HCT116 (cell line): ENCODE measurements around the gene LRIG1. TPM values are rescaled to one million over a fixed set of nuclear protein-coding genes. Genes with fewer than 3 reads are reported as not detected.

Experiments
- ATAC-seq: fragments of 200-7000 bp; cut with Tn5 transposase; 2 replicates; pipeline ENCODE4 v1.9.1; 2020; ENCODE audit warnings: mild to moderate bottlenecking, moderate library complexity
- BruUV-seq: library from RNA; stranded (reverse); fragments of 400-500 nt; replicated peaks from 2 replicates; lab custom pipeline; 2021; lab: Mats Ljungman, UMichigan
- CTCF ChIA-PET: fragments of 300-600 bp; sonication (Branson Sonifier 250); formaldehyde crosslinking; loops from one replicate; lab custom pipeline; 2021; ENCODE audit warnings: antibody characterized with exemption; lab: Charles Lee
- POLR2A ChIA-PET: fragments of 300-600, 350-600 bp; sonication (Branson Sonifier 250); formaldehyde crosslinking; loops from one replicate; lab custom pipeline; 2021; ENCODE audit warnings: antibody characterized with exemption; lab: Charles Lee
- RAD21 ChIA-PET, 2 experiments: fragments of 300-600 bp; sonication (Branson Sonifier 250); formaldehyde crosslinking; loops; one replicate each; lab custom pipeline; 2023; ENCODE audit warnings: low total read pairs in 2 of 2; ENCODE audit not compliant: uncharacterized antibody in 2 of 2, unreplicated experiment in 2 of 2, low non-redundant PET in 1 of 2; lab: Charles Lee
- DNase-seq: peaks from one replicate; pipeline ENCODE4 v3.0.0-alpha.2; 2010; ENCODE audit warnings: low read depth, low spot score
- H2AFZ ChIP-seq: fragments of 200-600 bp; shearing (Covaris generic), sonication (generic); 2 replicates; pipeline ENCODE4 v1.6.1; 2017; ENCODE audit warnings: low read depth, mixed run types, mixed read lengths, antibody characterized with exemption, low read length; ENCODE audit not compliant: poor library complexity, severe bottlenecking
- H3K27ac ChIP-seq: 2 replicates; pipeline ENCODE4 v1.5.1; 2012; ENCODE audit warnings: low read depth, low read length
- H3K27me3 ChIP-seq: fragments of 200-600 bp; sonication (generic); 2 replicates; pipeline ENCODE4 v1.6.1; 2016; ENCODE audit warnings: mixed run types, low read length, mixed read lengths; ENCODE audit not compliant: insufficient read depth
- H3K36me3 ChIP-seq, 2 experiments: fragments of 200-500 bp in 1 of 2; fragments of 200-600 bp in 1 of 2; sonication (Bioruptor generic) in 1 of 2; sonication (generic) in 1 of 2; 2 replicates each; pipeline versions ENCODE4 v1.5.1 to v1.6.1; 2014 to 2016; ENCODE audit warnings: low read length in 2 of 2, inconsistent platforms in 1 of 2, mixed read lengths in 1 of 2, mixed run types in 1 of 2; ENCODE audit not compliant: insufficient read depth in 2 of 2, control insufficient read depth in 1 of 2
- H3K4me1 ChIP-seq, 2 experiments: fragments of 200-600 bp in 1 of 2; sonication (generic) in 1 of 2; 2 replicates each; pipeline versions ENCODE4 v1.5.1 to v1.6.1; 2012 to 2017; ENCODE audit warnings: low read length in 2 of 2, inconsistent platforms in 1 of 2, mild to moderate bottlenecking in 1 of 2, mixed read lengths in 1 of 2, mixed run types in 1 of 2, moderate library complexity in 1 of 2; ENCODE audit not compliant: insufficient read depth in 2 of 2, control insufficient read depth in 1 of 2
- H3K4me2 ChIP-seq: fragments of 200-600 bp; sonication (generic); 2 replicates; pipeline ENCODE4 v1.6.1; 2017; ENCODE audit warnings: mixed run types, low read length, mixed read lengths
- H3K4me3 ChIP-seq, 2 experiments: fragments of 200-600 bp in 1 of 2; sonication (generic) in 1 of 2; replicated peaks in 1 of 2; 2 replicates each; pipeline ENCODE4 v1.5.1; 2011 to 2016; ENCODE audit warnings: low read length in 2 of 2, control low read depth in 1 of 2, low read depth in 1 of 2, mild to moderate bottlenecking in 1 of 2, mixed read lengths in 1 of 2, mixed run types in 1 of 2
- H3K79me2 ChIP-seq: fragments of 200-600 bp; sonication (generic); 2 replicates; pipeline ENCODE4 v1.6.1; 2017; ENCODE audit warnings: mild to moderate bottlenecking, mixed run types, low read length, moderate library complexity, mixed read lengths; ENCODE audit not compliant: insufficient read depth
- H3K9ac ChIP-seq: fragments of 200-600 bp; sonication (generic); 2 replicates; pipeline ENCODE4 v1.6.1; 2016; ENCODE audit warnings: low read length, mixed read lengths
- H3K9me2 ChIP-seq: fragments of 200-600 bp; sonication (generic), shearing (Covaris generic); 2 replicates; pipeline ENCODE4 v1.6.1; 2017; ENCODE audit warnings: mixed run types, mild to moderate bottlenecking, moderate library complexity; ENCODE audit not compliant: insufficient read depth
- H3K9me3 ChIP-seq, 2 experiments: fragments of 200-500 bp in 1 of 2; fragments of 200-600 bp in 1 of 2; sonication (Bioruptor generic) in 1 of 2; sonication (generic) in 1 of 2; 2 replicates each; pipeline ENCODE4 v1.6.1; 2014 to 2017; ENCODE audit warnings: low read length in 2 of 2, mixed read lengths in 2 of 2, inconsistent platforms in 1 of 2, low read depth in 1 of 2, mild to moderate bottlenecking in 1 of 2, mixed run types in 1 of 2, moderate library complexity in 1 of 2; ENCODE audit not compliant: control insufficient read depth in 1 of 2, insufficient read depth in 1 of 2
- H4K20me1 ChIP-seq: fragments of 200-600 bp; sonication (generic), shearing (Covaris generic); 2 replicates; pipeline ENCODE4 v1.6.1; 2017; ENCODE audit warnings: mixed run types, mild to moderate bottlenecking, moderate library complexity; ENCODE audit not compliant: insufficient read depth
- ATF3 ChIP-seq: IDR thresholded peaks from 2 replicates; pipeline ENCODE4 v1.6.1; 2012
- CEBPB ChIP-seq: IDR thresholded peaks from 2 replicates; pipeline ENCODE4 v1.6.1; 2012; ENCODE audit warnings: low read depth
- CTCF ChIP-seq, 3 experiments: fragments of 200-600 bp in 1 of 3; sonication (generic) in 1 of 3; IDR thresholded peaks in 2 of 3; conservative IDR thresholded peaks in 1 of 3; 2 replicates each; pipeline ENCODE4 v1.5.1; 2012 to 2017; ENCODE audit warnings: low read depth in 2 of 3, low read length in 2 of 3, antibody characterized with exemption in 1 of 3, borderline replicate concordance in 1 of 3, control low read depth in 1 of 3, mild to moderate bottlenecking in 1 of 3, mixed read lengths in 1 of 3, mixed run types in 1 of 3, moderate library complexity in 1 of 3; ENCODE audit not compliant: insufficient read depth in 1 of 3
- EGR1 ChIP-seq: IDR thresholded peaks from 2 replicates; pipeline ENCODE4 v1.6.1; 2012; ENCODE audit warnings: low read depth
- ELF1 ChIP-seq: IDR thresholded peaks from 2 replicates; pipeline ENCODE4 v1.6.1; 2012; ENCODE audit warnings: low read depth, borderline replicate concordance
- EZH2 ChIP-seq: fragments of 200-600 bp; sonication (generic); IDR thresholded peaks from 2 replicates; pipeline ENCODE4 v1.6.1; 2017; ENCODE audit warnings: antibody characterized with exemption, mixed run types
- EZH2phosphoT487 ChIP-seq: fragments of 200-600 bp; IDR thresholded peaks from 2 replicates; pipeline ENCODE4 v1.6.1; 2018; ENCODE audit warnings: antibody characterized with exemption, borderline replicate concordance
- FOSL1 ChIP-seq: IDR thresholded peaks from 2 replicates; pipeline ENCODE4 v1.6.1; 2012; ENCODE audit warnings: low read depth
- JUND ChIP-seq: IDR thresholded peaks from 2 replicates; pipeline ENCODE4 v1.6.1; 2012
- MAX ChIP-seq: IDR thresholded peaks from 2 replicates; pipeline ENCODE4 v1.6.1; 2012
- POLR2AphosphoS5 ChIP-seq: IDR thresholded peaks from 2 replicates; pipeline ENCODE4 v1.6.1; 2011; ENCODE audit warnings: mild to moderate bottlenecking, low read depth, low read length, moderate library complexity
- RAD21 ChIP-seq: IDR thresholded peaks from 2 replicates; pipeline ENCODE4 v1.6.1; 2012; ENCODE audit warnings: low read depth, mild to moderate bottlenecking
- SRF ChIP-seq: IDR thresholded peaks from 2 replicates; pipeline ENCODE4 v1.6.1; 2012; ENCODE audit warnings: low read depth
- TCF7L2 ChIP-seq: IDR thresholded peaks from 2 replicates; pipeline ENCODE4 v1.7.0; 2011; ENCODE audit warnings: borderline replicate concordance, inconsistent platforms; ENCODE audit not compliant: insufficient read depth, insufficient read length; ENCODE audit errors: extremely low read depth
- YY1 ChIP-seq: IDR thresholded peaks from 2 replicates; pipeline ENCODE4 v1.6.1; 2011; ENCODE audit warnings: low read length, low read depth, moderate library complexity, mild to moderate bottlenecking; ENCODE audit not compliant: insufficient replicate concordance; ENCODE audit errors: extremely low read depth
- intact Hi-C: fragments of 100-400 bp; cut with micrococcal nuclease; formaldehyde crosslinking; loops from 2 replicates; pipeline ENCODE4 v1.10.0; 2022
- total RNA-seq: library from RNA; stranded (reverse); gene quantifications from one replicate; pipeline ENCODE4 v1.2.1, GENCODE V29; 2021; ENCODE audit not compliant: unreplicated experiment

Gene LRIG1
- total RNA-seq, 1 experiment from 2014 or later = 3.1 TPM

- no peak for TF ChIP-seq FOSL1
- TF ChIP-seq TCF7L2 = no peak
- no peak for TF ChIP-seq EZH2phosphoT487
Measured at GRCh38 chr3:66442254-66443117, 58.3 kb downstream of the LRIG1 start (continued).

- ChIA-PET POLR2A (no interaction called here), RAD21 (no interaction called here), CTCF (no interaction called here)
- no TSS peak for BruUV-seq
- TF ChIP-seq POLR2AphosphoS5 = no peak
- H4K20me1 ChIP-seq = no peaks in the 10 kb centered on the region
- no peaks in the 10 kb centered on the region for H3K79me2 ChIP-seq
- no peak overlapping the region for H3K4me2 ChIP-seq
- H3K36me3 ChIP-seq = no peaks in the 10 kb centered on the region
- H3K27ac ChIP-seq = no peak overlapping the region
- H2AFZ ChIP-seq = no peak overlapping the region
- no peak overlapping the region for H3K4me3 ChIP-seq
- no peak overlapping the region for H3K9ac ChIP-seq
- no peaks in the 10 kb centered on the region for H3K27me3 ChIP-seq
- no peak for ATAC-seq
- no peaks in the 10 kb centered on the region for H3K9me3 ChIP-seq
- DNase-seq = no peak
- intact Hi-C loops = no loop called here
- no peaks in the 10 kb centered on the region for H3K4me1 ChIP-seq
- no peaks in the 10 kb centered on the region for H3K9me2 ChIP-seq
Measured at GRCh38 chr3:66441692-66442091, 59.1 kb downstream of the LRIG1 start.

- H2AFZ ChIP-seq = no peak overlapping the region
- H3K9me3 ChIP-seq = no peaks in the 10 kb centered on the region
- H3K79me2 ChIP-seq = no peaks in the 10 kb centered on the region
- no peaks in the 10 kb centered on the region for H3K36me3 ChIP-seq
- no peak overlapping the region for H3K4me3 ChIP-seq
- RAD21 ChIA-PET = no interaction called here
- no peaks in the 10 kb centered on the region for H3K27me3 ChIP-seq
- no peak for DNase-seq
- CTCF ChIA-PET = no interaction called here
- H3K27ac ChIP-seq = no peak overlapping the region
- no TSS peak for BruUV-seq
- POLR2A ChIA-PET = no interaction called here
- no peaks in the 10 kb centered on the region for H4K20me1 ChIP-seq
- intact Hi-C loops = no loop called here
- no peaks in the 10 kb centered on the region for H3K4me1 ChIP-seq
- no peak overlapping the region for H3K9ac ChIP-seq
- no peak overlapping the region for H3K4me2 ChIP-seq
- no peaks in the 10 kb centered on the region for H3K9me2 ChIP-seq
- TF ChIP-seq RAD21 = no peak
- no peak for TF ChIP-seq YY1
- no peak for TF ChIP-seq ATF3
- TF ChIP-seq ELF1 = no peak
- no peak for TF ChIP-seq TCF7L2
- TF ChIP-seq JUND = no peak
- no peak for TF ChIP-seq EZH2
- no peak for TF ChIP-seq SRF
- TF ChIP-seq POLR2AphosphoS5 = no peak
- no peak for TF ChIP-seq CEBPB
- no peak for TF ChIP-seq CTCF (IDR thresholded peaks at IDR 0.05 in 2 of 3, conservative IDR thresholded peaks at IDR 0.05 in 1 of 3; ENCODE audit: borderline replicate concordance in 1 of 3, insufficient read depth in 1 of 3, low read depth in 2 of 3, low read length in 2 of 3)
- no peak for TF ChIP-seq EGR1
- TF ChIP-seq MAX = no peak
- ATAC-seq = no peak
Measured at GRCh38 chr3:66441129-66441528, 59.7 kb downstream of the LRIG1 start.
